GM12878 (cell line): ENCODE results near the gene RET.

Experiments used
- BACH1 ChIP-seq: fragments of 450-650 bp; IDR thresholded peaks from 2 replicates; pipeline ENCODE4 v1.6.1; 2017; ENCODE audit warnings: mild to moderate bottlenecking, borderline replicate concordance
- CHD4 ChIP-seq: fragments of 200-600 bp; sonication (generic); IDR thresholded peaks from 2 replicates; pipeline ENCODE4 v1.6.1; 2016; ENCODE audit warnings: mild to moderate bottlenecking
- CUX1 ChIP-seq: IDR thresholded peaks from 2 replicates; pipeline ENCODE4 v1.6.1; 2012; ENCODE audit warnings: improper control_type of control experiment, low read depth, low read length; ENCODE audit not compliant: insufficient replicate concordance
- MAX ChIP-seq: IDR thresholded peaks from 2 replicates; pipeline ENCODE4 v1.6.1; 2012; ENCODE audit warnings: low read depth, low read length, improper control_type of control experiment
- MXI1 ChIP-seq: fragments of 150-350 bp; IDR thresholded peaks from 2 replicates; pipeline ENCODE4 v1.6.1; 2011; ENCODE audit warnings: low read depth, mild to moderate bottlenecking, inconsistent platforms, low read length, improper control_type of control experiment
- PBX3 ChIP-seq: IDR thresholded peaks from 2 replicates; pipeline ENCODE4 v1.6.1; 2011; ENCODE audit warnings: mild to moderate bottlenecking, low read depth, low read length, moderate library complexity; ENCODE audit not compliant: insufficient replicate concordance

GRCh38 chr10:43042503-43043341, 34.1 kb upstream of the RET start:
- TF ChIP-seq MAX (no peak), BACH1 (no peak), CUX1 (no peak), CHD4 (no peak), MXI1 (no peak), PBX3 (no peak)
